Measurements from ENCODE around the gene ARL6IP6.
"Not testable (repeated sequence)": the region's sequence is repeated elsewhere in the genome, so short reads cannot be mapped to it uniquely, and the experiment has no call there.

ARL6IP6 gene

DNA sequence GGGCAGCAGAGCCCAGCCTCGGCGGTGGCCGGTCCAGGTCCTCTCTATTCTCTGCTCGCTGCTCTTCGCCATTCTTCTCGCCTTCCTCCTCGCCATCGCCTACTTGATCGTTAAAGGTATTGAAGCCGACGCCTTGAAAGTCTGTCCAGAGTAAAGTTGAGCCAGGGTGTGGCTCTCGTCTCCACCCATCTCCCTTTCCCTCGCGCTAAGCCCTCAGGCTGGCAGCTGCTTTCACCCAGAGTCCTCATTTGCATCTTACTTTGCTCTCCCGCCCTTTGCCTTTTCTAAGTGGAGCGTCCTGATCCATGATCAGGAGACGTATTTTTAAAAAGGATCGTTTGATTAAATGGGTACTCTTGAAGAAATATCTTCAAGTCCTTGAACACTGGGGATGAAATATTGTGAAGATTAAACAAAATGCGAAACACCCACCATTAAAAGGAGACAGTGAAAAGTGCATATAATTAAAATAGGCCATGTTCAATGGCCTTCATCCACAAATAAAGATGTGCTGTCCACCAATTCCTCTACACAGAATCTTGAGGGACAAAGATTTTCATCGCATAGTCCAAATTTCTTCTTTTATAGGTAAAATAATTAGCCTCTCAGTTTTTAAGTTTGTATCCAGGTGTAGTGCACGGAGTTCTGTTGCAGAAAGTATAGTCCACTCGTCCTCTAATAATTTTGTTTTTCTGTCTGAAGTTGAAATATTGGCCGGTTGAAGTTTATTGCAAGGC lies 657 bp downstream of the ARL6IP6 start (continued):
- TF ChIP-seq, protein P1, sequence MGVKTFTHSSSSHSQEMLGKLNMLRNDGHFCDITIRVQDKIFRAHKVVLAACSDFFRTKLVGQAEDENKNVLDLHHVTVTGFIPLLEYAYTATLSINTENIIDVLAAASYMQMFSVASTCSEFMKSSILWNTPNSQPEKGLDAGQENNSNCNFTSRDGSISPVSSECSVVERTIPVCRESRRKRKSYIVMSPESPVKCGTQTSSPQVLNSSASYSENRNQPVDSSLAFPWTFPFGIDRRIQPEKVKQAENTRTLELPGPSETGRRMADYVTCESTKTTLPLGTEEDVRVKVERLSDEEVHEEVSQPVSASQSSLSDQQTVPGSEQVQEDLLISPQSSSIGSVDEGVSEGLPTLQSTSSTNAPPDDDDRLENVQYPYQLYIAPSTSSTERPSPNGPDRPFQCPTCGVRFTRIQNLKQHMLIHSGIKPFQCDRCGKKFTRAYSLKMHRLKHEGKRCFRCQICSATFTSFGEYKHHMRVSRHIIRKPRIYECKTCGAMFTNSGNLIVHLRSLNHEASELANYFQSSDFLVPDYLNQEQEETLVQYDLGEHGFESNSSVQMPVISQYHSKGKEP (tag by site-specific recombination; IDR thresholded peaks at IDR 0.05) = no peak
- no peak for TF ChIP-seq ZNF654 (tag by site-specific recombination; IDR thresholded peaks at IDR 0.05; ENCODE audit: low read depth)
- no peak for TF ChIP-seq ZNF391 (tag by site-specific recombination; IDR thresholded peaks at IDR 0.05; ENCODE audit: borderline replicate concordance, low read depth)
- TF ChIP-seq ZBTB17 (tag by site-specific recombination; IDR thresholded peaks at IDR 0.05) = peak; percentile 94
- TF ChIP-seq ZNF548 (tag by site-specific recombination; IDR thresholded peaks at IDR 0.05) = no peak
- peak; percentile 49; the same call in 1 of the 2 replicates for TF ChIP-seq ZNF366 (tag by site-specific recombination; conservative IDR thresholded peaks at IDR 0.05)
- no peak for TF ChIP-seq ZNF239 (tag by site-specific recombination; IDR thresholded peaks at IDR 0.05)
- no peak for TF ChIP-seq ZSCAN23 (tag by site-specific recombination; IDR thresholded peaks at IDR 0.05)
- TF ChIP-seq ZNF112 (tag by site-specific recombination; IDR thresholded peaks at IDR 0.05) = no peak
- TF ChIP-seq, protein P2, sequence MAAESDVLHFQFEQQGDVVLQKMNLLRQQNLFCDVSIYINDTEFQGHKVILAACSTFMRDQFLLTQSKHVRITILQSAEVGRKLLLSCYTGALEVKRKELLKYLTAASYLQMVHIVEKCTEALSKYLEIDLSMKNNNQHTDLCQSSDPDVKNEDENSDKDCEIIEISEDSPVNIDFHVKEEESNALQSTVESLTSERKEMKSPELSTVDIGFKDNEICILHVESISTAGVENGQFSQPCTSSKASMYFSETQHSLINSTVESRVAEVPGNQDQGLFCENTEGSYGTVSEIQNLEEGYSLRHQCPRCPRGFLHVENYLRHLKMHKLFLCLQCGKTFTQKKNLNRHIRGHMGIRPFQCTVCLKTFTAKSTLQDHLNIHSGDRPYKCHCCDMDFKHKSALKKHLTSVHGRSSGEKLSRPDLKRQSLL (tag by site-specific recombination; IDR thresholded peaks at IDR 0.05) = no peak
- TF ChIP-seq ZNF221 (tag by site-specific recombination; IDR thresholded peaks at IDR 0.05; ENCODE audit: borderline replicate concordance) = no peak
- TF ChIP-seq, protein P3, sequence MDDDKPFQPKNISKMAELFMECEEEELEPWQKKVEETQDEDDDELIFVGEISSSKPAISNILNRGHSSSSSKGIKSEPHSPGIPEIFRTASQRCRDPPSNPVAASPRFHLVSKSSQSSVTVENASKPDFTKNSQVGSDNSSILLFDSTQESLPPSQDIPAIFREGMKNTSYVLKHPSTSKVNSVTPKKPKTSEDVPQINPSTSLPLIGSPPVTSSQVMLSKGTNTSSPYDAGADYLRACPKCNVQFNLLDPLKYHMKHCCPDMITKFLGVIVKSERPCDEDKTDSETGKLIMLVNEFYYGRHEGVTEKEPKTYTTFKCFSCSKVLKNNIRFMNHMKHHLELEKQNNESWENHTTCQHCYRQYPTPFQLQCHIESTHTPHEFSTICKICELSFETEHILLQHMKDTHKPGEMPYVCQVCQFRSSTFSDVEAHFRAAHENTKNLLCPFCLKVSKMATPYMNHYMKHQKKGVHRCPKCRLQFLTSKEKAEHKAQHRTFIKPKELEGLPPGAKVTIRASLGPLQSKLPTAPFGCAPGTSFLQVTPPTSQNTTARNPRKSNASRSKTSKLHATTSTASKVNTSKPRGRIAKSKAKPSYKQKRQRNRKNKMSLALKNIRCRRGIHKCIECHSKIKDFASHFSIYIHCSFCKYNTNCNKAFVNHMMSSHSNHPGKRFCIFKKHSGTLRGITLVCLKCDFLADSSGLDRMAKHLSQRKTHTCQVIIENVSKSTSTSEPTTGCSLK (tag by site-specific recombination; IDR thresholded peaks at IDR 0.05) = no peak
- TF ChIP-seq IKZF3 (tag by site-specific recombination; IDR thresholded peaks at IDR 0.05) = no peak
- TF ChIP-seq, protein P4, sequence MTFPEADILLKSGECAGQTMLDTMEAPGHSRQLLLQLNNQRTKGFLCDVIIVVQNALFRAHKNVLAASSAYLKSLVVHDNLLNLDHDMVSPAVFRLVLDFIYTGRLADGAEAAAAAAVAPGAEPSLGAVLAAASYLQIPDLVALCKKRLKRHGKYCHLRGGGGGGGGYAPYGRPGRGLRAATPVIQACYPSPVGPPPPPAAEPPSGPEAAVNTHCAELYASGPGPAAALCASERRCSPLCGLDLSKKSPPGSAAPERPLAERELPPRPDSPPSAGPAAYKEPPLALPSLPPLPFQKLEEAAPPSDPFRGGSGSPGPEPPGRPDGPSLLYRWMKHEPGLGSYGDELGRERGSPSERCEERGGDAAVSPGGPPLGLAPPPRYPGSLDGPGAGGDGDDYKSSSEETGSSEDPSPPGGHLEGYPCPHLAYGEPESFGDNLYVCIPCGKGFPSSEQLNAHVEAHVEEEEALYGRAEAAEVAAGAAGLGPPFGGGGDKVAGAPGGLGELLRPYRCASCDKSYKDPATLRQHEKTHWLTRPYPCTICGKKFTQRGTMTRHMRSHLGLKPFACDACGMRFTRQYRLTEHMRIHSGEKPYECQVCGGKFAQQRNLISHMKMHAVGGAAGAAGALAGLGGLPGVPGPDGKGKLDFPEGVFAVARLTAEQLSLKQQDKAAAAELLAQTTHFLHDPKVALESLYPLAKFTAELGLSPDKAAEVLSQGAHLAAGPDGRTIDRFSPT (tag by site-specific recombination; IDR thresholded peaks at IDR 0.05) = 0 out of 2 replicates have a peak, but pooled peaks have one; percentile 61
- TF ChIP-seq KLF8 (tag by site-specific recombination; IDR thresholded peaks at IDR 0.05) = 0 out of 2 replicates have a peak, but pooled peaks have one; percentile 3

DNA sequence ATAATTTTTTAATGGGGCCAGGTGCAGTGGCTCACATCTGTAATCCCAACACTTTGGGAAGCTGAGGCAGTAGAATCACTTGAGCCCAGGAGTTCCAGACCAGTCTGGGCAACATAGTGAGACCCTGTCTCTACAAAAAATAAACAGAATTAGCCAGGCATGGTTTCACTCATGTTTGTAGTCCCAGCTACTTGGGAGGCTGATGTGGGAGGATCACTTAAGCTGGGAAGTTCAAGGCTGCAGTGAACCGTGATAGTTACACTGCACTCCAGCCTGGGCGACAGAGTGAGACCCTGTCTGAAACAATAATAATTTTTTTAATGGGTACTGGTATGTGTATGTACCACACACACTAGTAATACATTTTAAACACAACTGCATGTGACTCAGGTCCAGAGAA lies 2.4 kb downstream of the ARL6IP6 start:
- H3K4me1 ChIP-seq (ENCODE audit: control insufficient read depth, insufficient read depth, low read length) = 0 out of 2 replicates have a peak, but pooled peaks cover 5% of the 10 kb centered on the region
- peaks cover 4 to 42% of the 10 kb centered on the region in 2 experiments for H3K36me3 ChIP-seq (ENCODE audit: control insufficient read depth in 2 of 2, insufficient read depth in 1 of 2, low read length in 2 of 2)
- 0 out of 2 replicates have a peak, but pooled peaks have one; percentile 23 for TF ChIP-seq ZNF121 (tag by site-specific recombination; IDR thresholded peaks at IDR 0.05)
- TF ChIP-seq ZNF211 (tag by site-specific recombination; IDR thresholded peaks at IDR 0.05; ENCODE audit: low read depth) = no peak
- H3K4me3 ChIP-seq (ENCODE audit: low read depth, low read length) = no peak overlapping the region
- POLR2A ChIA-PET = interaction anchor here (1.2 kb wide), 1 partner anchor 8 kb away, joined by 3 read pairs; no protein-coding TSS in a partner anchor
- H3K9me3 ChIP-seq (ENCODE audit: control insufficient read depth, insufficient read depth, low read depth, low read length) = no peaks in the 10 kb centered on the region
- no peak overlapping the region for H3K27ac ChIP-seq (ENCODE audit: extremely low read depth, low read depth, low read length)
- CTCF ChIA-PET = interaction anchor here (1.9 kb wide), 1 partner anchor 22 kb away, joined by 14 read pairs; no protein-coding TSS in a partner anchor

DNA sequence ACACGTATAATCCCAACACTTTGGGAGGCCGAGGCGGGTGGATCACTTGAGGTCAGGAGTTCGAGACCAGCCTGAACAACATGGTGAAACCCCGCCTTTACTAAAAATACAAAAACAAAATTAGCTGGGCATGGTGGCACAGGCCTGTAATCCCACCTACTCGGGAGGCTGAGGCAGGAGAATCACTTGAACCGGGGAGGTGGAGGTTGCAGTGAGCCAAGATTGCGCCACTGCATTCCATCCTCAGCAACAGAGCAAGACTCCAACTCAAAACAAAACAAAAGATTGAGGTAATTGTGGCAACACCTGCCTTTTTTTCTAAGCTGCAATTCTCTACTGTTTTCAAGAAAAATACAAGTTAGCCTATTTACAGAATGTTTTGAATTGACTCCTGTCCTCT lies 4.2 kb downstream of the ARL6IP6 start:
- CTCF ChIA-PET = interaction anchor here (0.6 to 1.8 kb wide), 3 partner anchors 17 to 746 kb away, joined by 3 to 5 read pairs (median 4); no protein-coding TSS in a partner anchor
- peaks cover 4 to 51% of the 10 kb centered on the region in 2 experiments for H3K36me3 ChIP-seq (ENCODE audit: control insufficient read depth in 2 of 2, insufficient read depth in 1 of 2, low read length in 2 of 2)
- POLR2A ChIA-PET; H3K4me3 ChIP-seq (ENCODE audit: low read depth, low read length); H3K27ac ChIP-seq (ENCODE audit: extremely low read depth, low read depth, low read length); H3K9me3 ChIP-seq (ENCODE audit: control insufficient read depth, insufficient read depth, low read depth, low read length); H3K4me1 ChIP-seq (ENCODE audit: control insufficient read depth, insufficient read depth, low read length): not testable (repeated sequence)
